HepG2 (cell line): ENCODE data around the gene DLL3. TPM values are rescaled to one million over a fixed set of nuclear protein-coding genes. Genes with fewer than 3 reads are reported as not detected.

Experiments used
- ATAC-seq: fragments of 200-7000 bp; cut with Tn5 transposase; 3 replicates; pipeline ENCODE4 v1.9.1; 2020; ENCODE audit warnings: mild to moderate bottlenecking, moderate library complexity
- BruUV-seq: library from RNA; stranded (reverse); fragments of 400-500 nt; replicated peaks from 2 replicates; lab custom pipeline; 2021; lab: Mats Ljungman, UMichigan
- CTCF ChIA-PET: fragments of 300-600 bp; formaldehyde crosslinking; extraction: SDS; loops from one replicate; lab custom pipeline; 2021; ENCODE audit warnings: low total read pairs, inconsistent platforms, low intra/inter-chr PET ratio; lab: Yijun Ruan, JAX
- POLR2A ChIA-PET: fragments of 350-600 bp; sonication (Branson Sonifier 250); formaldehyde crosslinking; loops from one replicate; lab custom pipeline; 2020; ENCODE audit warnings: antibody characterized with exemption, inconsistent platforms; lab: Yijun Ruan, JAX
- DNase-seq: peaks from one replicate; pipeline ENCODE4 v3.0.0-alpha.2; 2015; ENCODE audit warnings: low spot score
- FAIRE-seq: peaks from 3 replicates; lab custom pipeline; 2011; peaks lifted over from hg19 to GRCh38; lab: Jason Lieb, UNC
- H2AFZ ChIP-seq: one replicate; pipeline ENCODE4 v1.6.1; 2011; ENCODE audit warnings: low read length, inconsistent platforms
- H3K27ac ChIP-seq: fragments of 300-600 bp; 3 replicates; pipeline ENCODE4 v1.8.0; 2011; ENCODE audit warnings: mixed run types, mild to moderate bottlenecking, mixed read lengths, low read length, inconsistent platforms; ENCODE audit not compliant: insufficient read depth; ENCODE audit errors: extremely low read length
- H3K27me3 ChIP-seq, 2 experiments: fragments of 200-600 bp in 1 of 2; 2 replicates in 1 of 2; 3 replicates in 1 of 2; pipeline versions ENCODE4 v1.6.0 to v1.8.0; 2011; ENCODE audit warnings: low read length in 2 of 2, mild to moderate bottlenecking in 2 of 2, moderate library complexity in 2 of 2, inconsistent platforms in 1 of 2; ENCODE audit not compliant: insufficient read depth in 2 of 2, control insufficient read depth in 1 of 2
- H3K36me3 ChIP-seq, 2 experiments: fragments of 200-600 bp in 1 of 2; replicated peaks in 1 of 2; 2 replicates in 1 of 2; 3 replicates in 1 of 2; pipeline versions ENCODE4 v1.5.1 to v1.8.0; 2011; ENCODE audit warnings: low read length in 2 of 2, inconsistent platforms in 1 of 2; ENCODE audit not compliant: insufficient read depth in 2 of 2, control insufficient read depth in 1 of 2
- H3K4me1 ChIP-seq: 2 replicates; pipeline ENCODE4 v1.5.1; 2012; ENCODE audit warnings: low read length, inconsistent platforms; ENCODE audit not compliant: insufficient read depth
- H3K4me2 ChIP-seq: 2 replicates; pipeline ENCODE4 v1.6.0; 2011; ENCODE audit warnings: low read depth, low read length, inconsistent platforms
- H3K4me3 ChIP-seq, 3 experiments: fragments of 200-600 bp in 1 of 3; sonication (generic), shearing (Covaris generic) in 1 of 3; replicated peaks in 1 of 3; 2 replicates each; pipeline ENCODE4 v1.5.1; 2011 to 2016; ENCODE audit warnings: low read length in 3 of 3, inconsistent platforms in 2 of 3, low read depth in 2 of 3, mild to moderate bottlenecking in 2 of 3, control low read depth in 1 of 3, mixed read lengths in 1 of 3; ENCODE audit not compliant: insufficient read depth in 1 of 3
- H3K79me2 ChIP-seq: one replicate; pipeline ENCODE4 v1.6.1; 2011; ENCODE audit warnings: low read length, inconsistent platforms; ENCODE audit not compliant: insufficient read depth
- H3K9ac ChIP-seq: 2 replicates; pipeline ENCODE4 v1.6.0; 2011; ENCODE audit warnings: mild to moderate bottlenecking, low read depth, low read length, inconsistent platforms; ENCODE audit not compliant: insufficient read depth
- H3K9me3 ChIP-seq: 2 replicates; pipeline ENCODE4 v1.5.1; 2012; ENCODE audit warnings: mild to moderate bottlenecking, low read length
- H4K20me1 ChIP-seq: 2 replicates; pipeline ENCODE4 v1.6.0; 2011; ENCODE audit warnings: inconsistent platforms, mild to moderate bottlenecking, low read length, moderate library complexity; ENCODE audit not compliant: insufficient read depth
- ATF7 ChIP-seq, 2 experiments: fragments of 450-650 bp in 1 of 2; sonication (generic) in 1 of 2; formaldehyde crosslinking in 1 of 2; IDR thresholded peaks; 2 replicates each; pipeline versions ENCODE4 v1.4.0 to v1.6.1; 2016 to 2020; ENCODE audit warnings: antibody characterized with exemption in 1 of 2, mild to moderate bottlenecking in 1 of 2, missing genetic modification reagents in 1 of 2
- BRD4 ChIP-seq: sonication (generic); formaldehyde crosslinking; IDR thresholded peaks from 2 replicates; pipeline ENCODE4 v1.4.0; 2020; ENCODE audit warnings: missing genetic modification reagents
- CCAR2 ChIP-seq: fragments of 200-400 bp; formaldehyde crosslinking; optimal IDR thresholded peaks from 2 replicates; pipeline ENCODE3; 2018; ENCODE audit warnings: low read depth, mild to moderate bottlenecking, low read length, moderate library complexity
- PHF20 ChIP-seq: sonication (generic); formaldehyde crosslinking; IDR thresholded peaks from 2 replicates; pipeline ENCODE4 v1.5.0; 2020; ENCODE audit warnings: mild to moderate bottlenecking, missing genetic modification reagents
- RBM39 ChIP-seq: fragments of 200-400 bp; formaldehyde crosslinking; IDR thresholded peaks from one replicate; pipeline ENCODE4 v1.6.1; 2018; ENCODE audit warnings: antibody characterized with exemption, mild to moderate bottlenecking, low read depth, low read length; ENCODE audit not compliant: poor library complexity, severe bottlenecking
- YEATS2 ChIP-seq: sonication (generic); formaldehyde crosslinking; IDR thresholded peaks from 2 replicates; pipeline ENCODE4 v1.4.0; 2020; ENCODE audit warnings: missing genetic modification reagents, borderline replicate concordance
- ZBTB46 ChIP-seq: sonication (generic); formaldehyde crosslinking; IDR thresholded peaks from 2 replicates; pipeline ENCODE4 v1.4.0; 2020; ENCODE audit warnings: mild to moderate bottlenecking, missing genetic modification reagents, borderline replicate concordance
- ZNF557 ChIP-seq: sonication (generic); formaldehyde crosslinking; IDR thresholded peaks from 2 replicates; pipeline ENCODE4 v1.4.0; 2020; ENCODE audit warnings: missing genetic modification reagents
- ZNF790 ChIP-seq: sonication (generic); formaldehyde crosslinking; IDR thresholded peaks from 2 replicates; pipeline ENCODE4 v1.8.0; 2022; ENCODE audit warnings: missing genetic modification reagents, mild to moderate bottlenecking, borderline replicate concordance
- WGBS: methylation state at CpG from one replicate; pipeline ENCODE4 v1.1.6; 2017; ENCODE audit warnings: low lambda C conversion rate; 5-methylcytosine and 5-hydroxymethylcytosine counted together
- in situ Hi-C: cut with HindIII; loops from 2 replicates; pipeline ENCODE4 v1.10.0; 2017; ENCODE audit warnings: low pct_unique_long_range_greater_than_20kb; ENCODE audit not compliant: extremely low pct_ligation_motif_present
- intact Hi-C: fragments of 100-400 bp; cut with micrococcal nuclease; formaldehyde crosslinking; loops from one replicate; pipeline ENCODE4 v1.10.0; 2022; ENCODE audit not compliant: unreplicated experiment
- polyA plus RNA-seq, 8 experiments: library from polyadenylated mRNA; depleted of rRNA in 3 of 8; stranded (reverse) in 7 of 8; unstranded in 1 of 8; fragments of >200 nt; fragmentation: Illumina TruSeq in 4 of 8; extraction: Trizol in 4 of 8; gene quantifications; 2 replicates each; pipeline versions ENCODE4 v1.2.1 to v1.2.3, GENCODE V29; 2011 to 2016; ENCODE audit warnings: low read depth in 4 of 8, missing spikeins in 1 of 8, mixed read lengths in 1 of 8; ENCODE audit not compliant: insufficient read depth in 1 of 8
- total RNA-seq, 5 experiments: library from RNA; depleted of rRNA; stranded (reverse); fragments of >200 nt; fragmentation: Illumina TruSeq; extraction: Trizol; gene quantifications; 2 replicates each; pipeline ENCODE4 v1.2.3, GENCODE V29; 2016; ENCODE audit warnings: low read depth in 1 of 5
- TF ChIP-seq, protein P1 (sequence below): sonication (generic); formaldehyde crosslinking; IDR thresholded peaks from 2 replicates; pipeline ENCODE4 v1.8.1; 2023; ENCODE audit warnings: mild to moderate bottlenecking, missing genetic modification reagents
- TF ChIP-seq, protein P2 (sequence below): sonication (generic); formaldehyde crosslinking; IDR thresholded peaks from 2 replicates; pipeline ENCODE4 v1.5.0; 2020; ENCODE audit warnings: mild to moderate bottlenecking, missing genetic modification reagents

The DLL3 gene
- total and polyA plus RNA-seq, 2 of the 13 experiments (the other 11 are each of a cell fraction or from before 2014, with no cell fraction given), result 0.35 to 0.55 TPM

- Histone ChIP-seq H3K79me2 (no peaks in the 10 kb centered on the region), H3K27ac (no peak overlapping the region), H4K20me1 (no peaks in the 10 kb centered on the region), H3K27me3 (no peaks in the 10 kb centered on the region), H2AFZ (no peak overlapping the region), H3K9ac (no peak overlapping the region), H3K4me1 (peaks cover 23% of the 10 kb centered on the region), H3K4me2 (no peak overlapping the region), H3K9me3 (no peaks in the 10 kb centered on the region), H3K36me3 (no peaks in the 10 kb centered on the region), H3K4me3 (no peak overlapping the region)
- DNase-seq (no peak), ATAC-seq (no peak), FAIRE-seq (no peak)
- WGBS, result 100% methylated on average over 3 of the region's 3 CpGs
- in situ Hi-C loops (no loop called here), intact Hi-C loops (no loop called here)
- no TSS peak for BruUV-seq
- ChIA-PET POLR2A (interaction anchor here (0.5 kb wide), 1 partner anchor 81 kb away, joined by 3 read pairs; no protein-coding TSS in a partner anchor), CTCF (no interaction called here)
- TF ChIP-seq PHF20 (CRISPR knock-in tag), result no peak
- TF ChIP-seq YEATS2 (CRISPR knock-in tag), result no peak
- no peak for TF ChIP-seq CCAR2
- no peak for TF ChIP-seq ZNF557 (CRISPR knock-in tag)
- TF ChIP-seq, protein P1, sequence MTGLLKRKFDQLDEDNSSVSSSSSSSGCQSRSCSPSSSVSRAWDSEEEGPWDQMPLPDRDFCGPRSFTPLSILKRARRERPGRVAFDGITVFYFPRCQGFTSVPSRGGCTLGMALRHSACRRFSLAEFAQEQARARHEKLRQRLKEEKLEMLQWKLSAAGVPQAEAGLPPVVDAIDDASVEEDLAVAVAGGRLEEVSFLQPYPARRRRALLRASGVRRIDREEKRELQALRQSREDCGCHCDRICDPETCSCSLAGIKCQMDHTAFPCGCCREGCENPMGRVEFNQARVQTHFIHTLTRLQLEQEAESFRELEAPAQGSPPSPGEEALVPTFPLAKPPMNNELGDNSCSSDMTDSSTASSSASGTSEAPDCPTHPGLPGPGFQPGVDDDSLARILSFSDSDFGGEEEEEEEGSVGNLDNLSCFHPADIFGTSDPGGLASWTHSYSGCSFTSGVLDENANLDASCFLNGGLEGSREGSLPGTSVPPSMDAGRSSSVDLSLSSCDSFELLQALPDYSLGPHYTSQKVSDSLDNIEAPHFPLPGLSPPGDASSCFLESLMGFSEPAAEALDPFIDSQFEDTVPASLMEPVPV (CRISPR knock-in tag), result no peak
- no peak for TF ChIP-seq RBM39
- TF ChIP-seq ZBTB46, result no peak
- no peak for TF ChIP-seq ZNF790
- TF ChIP-seq, protein P2, sequence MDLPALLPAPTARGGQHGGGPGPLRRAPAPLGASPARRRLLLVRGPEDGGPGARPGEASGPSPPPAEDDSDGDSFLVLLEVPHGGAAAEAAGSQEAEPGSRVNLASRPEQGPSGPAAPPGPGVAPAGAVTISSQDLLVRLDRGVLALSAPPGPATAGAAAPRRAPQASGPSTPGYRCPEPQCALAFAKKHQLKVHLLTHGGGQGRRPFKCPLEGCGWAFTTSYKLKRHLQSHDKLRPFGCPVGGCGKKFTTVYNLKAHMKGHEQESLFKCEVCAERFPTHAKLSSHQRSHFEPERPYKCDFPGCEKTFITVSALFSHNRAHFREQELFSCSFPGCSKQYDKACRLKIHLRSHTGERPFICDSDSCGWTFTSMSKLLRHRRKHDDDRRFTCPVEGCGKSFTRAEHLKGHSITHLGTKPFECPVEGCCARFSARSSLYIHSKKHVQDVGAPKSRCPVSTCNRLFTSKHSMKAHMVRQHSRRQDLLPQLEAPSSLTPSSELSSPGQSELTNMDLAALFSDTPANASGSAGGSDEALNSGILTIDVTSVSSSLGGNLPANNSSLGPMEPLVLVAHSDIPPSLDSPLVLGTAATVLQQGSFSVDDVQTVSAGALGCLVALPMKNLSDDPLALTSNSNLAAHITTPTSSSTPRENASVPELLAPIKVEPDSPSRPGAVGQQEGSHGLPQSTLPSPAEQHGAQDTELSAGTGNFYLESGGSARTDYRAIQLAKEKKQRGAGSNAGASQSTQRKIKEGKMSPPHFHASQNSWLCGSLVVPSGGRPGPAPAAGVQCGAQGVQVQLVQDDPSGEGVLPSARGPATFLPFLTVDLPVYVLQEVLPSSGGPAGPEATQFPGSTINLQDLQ (CRISPR knock-in tag), result no peak
- TF ChIP-seq BRD4 (CRISPR knock-in tag), result no peak
- no peak for TF ChIP-seq ATF7 (IDR thresholded peaks at IDR 0.05)
- TF ChIP-seq ATF7 (CRISPR knock-in tag; IDR thresholded peaks at IDR 0.05), result no peak
- TF ChIP-seq, all 625 proteins: peak for 0
Observed at GRCh38 chr19:39525205-39525604, 26.5 kb downstream of the DLL3 start.
